Epithelial cell of esophagus (primary cell): Measurements from ENCODE around the gene DNAJC11.
"Not testable (repeated sequence)": the region's sequence is repeated elsewhere in the genome, so short reads cannot be mapped to it uniquely, and the experiment has no call there.

ENCODE experiments used
- DNase-seq: peaks from one replicate; pipeline ENCODE4 v3.0.0; 2010; ENCODE audit warnings: low read depth
- H3K4me3 ChIP-seq: 2 replicates; pipeline ENCODE4 v1.5.1; 2011; ENCODE audit warnings: mild to moderate bottlenecking, low read length, control low read depth
- TF ChIP-seq, protein P1 (sequence below): IDR thresholded peaks from 2 replicates; pipeline ENCODE4 v1.5.1; 2011; ENCODE audit warnings: low read depth, mild to moderate bottlenecking, low read length, control low read depth, inconsistent platforms; ENCODE audit not compliant: insufficient read depth; ENCODE audit errors: missing control alignments

Gene DNAJC11

DNA sequence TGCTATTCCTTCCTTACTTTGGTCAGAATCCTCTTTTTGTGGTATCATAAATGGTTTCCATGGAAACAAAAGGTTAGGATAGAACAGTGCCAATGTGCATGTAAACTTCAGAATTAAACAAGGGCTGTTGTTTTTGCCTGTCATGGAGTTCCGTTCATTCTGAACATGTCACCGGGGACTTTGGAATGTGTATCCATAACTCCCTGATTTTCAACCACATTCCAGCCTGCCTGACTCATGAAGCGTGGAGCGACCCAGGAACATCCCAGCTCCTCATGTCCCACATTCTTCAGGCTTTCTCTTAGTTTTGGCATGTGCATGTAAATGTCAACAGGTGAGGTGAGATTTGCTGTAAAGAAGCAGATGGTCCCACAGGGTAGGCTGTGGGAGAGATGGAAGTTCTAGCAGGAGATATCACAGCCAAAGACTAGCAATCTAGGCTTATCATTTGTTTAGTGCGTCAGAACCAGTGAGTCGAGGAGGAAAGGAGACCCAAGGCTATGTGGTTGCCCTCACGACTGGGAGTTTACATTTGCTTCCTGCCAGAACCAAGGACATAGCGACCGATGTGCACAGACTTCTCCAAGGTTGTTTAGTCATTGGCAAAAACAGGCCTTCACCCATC, 23.0 kb upstream of the DNAJC11 start:
- H3K4me3 ChIP-seq = no peak overlapping the region
- peak; percentile 55 for DNase-seq
- TF ChIP-seq, protein P1, sequence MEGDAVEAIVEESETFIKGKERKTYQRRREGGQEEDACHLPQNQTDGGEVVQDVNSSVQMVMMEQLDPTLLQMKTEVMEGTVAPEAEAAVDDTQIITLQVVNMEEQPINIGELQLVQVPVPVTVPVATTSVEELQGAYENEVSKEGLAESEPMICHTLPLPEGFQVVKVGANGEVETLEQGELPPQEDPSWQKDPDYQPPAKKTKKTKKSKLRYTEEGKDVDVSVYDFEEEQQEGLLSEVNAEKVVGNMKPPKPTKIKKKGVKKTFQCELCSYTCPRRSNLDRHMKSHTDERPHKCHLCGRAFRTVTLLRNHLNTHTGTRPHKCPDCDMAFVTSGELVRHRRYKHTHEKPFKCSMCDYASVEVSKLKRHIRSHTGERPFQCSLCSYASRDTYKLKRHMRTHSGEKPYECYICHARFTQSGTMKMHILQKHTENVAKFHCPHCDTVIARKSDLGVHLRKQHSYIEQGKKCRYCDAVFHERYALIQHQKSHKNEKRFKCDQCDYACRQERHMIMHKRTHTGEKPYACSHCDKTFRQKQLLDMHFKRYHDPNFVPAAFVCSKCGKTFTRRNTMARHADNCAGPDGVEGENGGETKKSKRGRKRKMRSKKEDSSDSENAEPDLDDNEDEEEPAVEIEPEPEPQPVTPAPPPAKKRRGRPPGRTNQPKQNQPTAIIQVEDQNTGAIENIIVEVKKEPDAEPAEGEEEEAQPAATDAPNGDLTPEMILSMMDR = no peak

DNA sequence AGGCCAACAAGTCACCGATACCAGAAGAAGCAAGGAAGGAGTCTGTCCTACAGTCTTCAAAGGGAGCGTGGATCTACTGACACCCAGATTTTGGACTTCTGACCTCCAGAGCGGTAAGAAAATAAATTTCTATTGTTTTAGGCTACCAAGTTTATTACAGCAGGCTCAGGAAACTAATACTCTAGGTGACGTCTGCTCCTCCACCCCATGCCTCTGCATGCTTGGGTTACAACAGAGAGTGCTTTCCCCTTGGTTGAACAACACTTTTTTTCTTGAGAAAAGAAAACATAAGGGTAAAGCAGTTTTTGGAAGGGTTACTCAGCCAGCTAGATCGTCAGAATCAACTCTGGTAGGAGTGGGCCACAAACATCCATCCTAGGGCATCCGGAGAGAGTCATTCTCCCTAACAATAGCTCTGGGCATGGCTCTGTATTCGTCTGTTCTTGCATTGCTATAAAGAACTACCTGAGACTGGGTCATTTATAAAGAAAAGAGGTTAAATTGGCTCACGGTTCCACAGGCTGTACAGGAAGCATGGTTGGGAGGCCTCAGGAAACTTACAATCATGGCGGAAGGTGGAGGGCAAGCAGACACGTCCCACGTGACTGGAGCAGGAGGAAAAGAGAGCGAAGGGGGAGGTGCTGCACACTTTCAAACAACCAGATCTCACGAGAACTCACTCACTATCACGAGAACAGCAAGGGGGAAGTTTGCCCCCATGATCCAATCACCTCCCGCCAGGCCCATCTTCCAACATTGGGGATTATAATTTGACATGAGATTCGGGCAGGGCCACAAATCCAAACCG, 22.2 kb upstream of the DNAJC11 start:
- TF ChIP-seq, protein P1 = no peak
- no peak overlapping the region for H3K4me3 ChIP-seq
- DNase-seq = no peak

DNA sequence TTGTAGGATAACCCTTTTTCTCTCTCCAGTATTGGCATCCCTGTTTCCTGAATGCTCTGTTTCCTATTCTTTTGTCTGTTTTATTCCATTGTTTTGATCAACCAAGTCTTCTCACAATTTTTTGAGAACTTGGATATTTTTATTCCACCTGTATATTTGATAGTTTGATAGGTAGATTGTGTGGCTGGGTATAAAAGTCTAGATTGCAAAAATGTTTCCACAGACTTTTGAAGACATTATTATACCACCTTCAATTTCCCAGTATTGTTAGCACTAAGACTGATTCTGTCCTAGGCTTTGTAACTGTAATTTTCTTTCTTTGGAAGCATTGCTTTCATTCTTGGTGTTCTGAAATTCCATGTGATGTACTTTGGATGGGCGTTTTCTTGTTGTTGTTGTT, 9.6 kb upstream of the DNAJC11 start:
- TF ChIP-seq, protein P1 = no peak
- DNase-seq = no peak
- H3K4me3 ChIP-seq = no peak overlapping the region

DNA sequence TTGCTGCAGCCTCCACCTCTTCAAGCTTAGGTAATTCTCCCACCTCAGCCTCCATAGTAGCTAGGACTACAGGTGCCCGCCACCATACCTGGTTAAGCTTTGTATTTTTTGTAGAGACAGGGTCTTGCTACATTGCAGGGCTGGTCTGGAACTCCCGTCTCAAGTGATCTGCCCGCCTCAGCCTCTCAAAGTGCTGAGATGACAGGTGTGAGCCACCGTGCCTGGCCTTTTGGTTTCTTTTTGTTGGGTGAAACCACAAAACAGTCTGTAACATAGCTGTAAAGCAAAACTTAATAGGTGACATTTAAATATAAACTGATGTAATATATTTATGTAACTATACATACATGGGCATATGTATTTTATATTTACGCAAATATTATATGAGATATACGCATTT, 3.1 kb upstream of the DNAJC11 start:
- no peak overlapping the region for H3K4me3 ChIP-seq
- TF ChIP-seq, protein P1 = no peak
- DNase-seq = no peak

DNA sequence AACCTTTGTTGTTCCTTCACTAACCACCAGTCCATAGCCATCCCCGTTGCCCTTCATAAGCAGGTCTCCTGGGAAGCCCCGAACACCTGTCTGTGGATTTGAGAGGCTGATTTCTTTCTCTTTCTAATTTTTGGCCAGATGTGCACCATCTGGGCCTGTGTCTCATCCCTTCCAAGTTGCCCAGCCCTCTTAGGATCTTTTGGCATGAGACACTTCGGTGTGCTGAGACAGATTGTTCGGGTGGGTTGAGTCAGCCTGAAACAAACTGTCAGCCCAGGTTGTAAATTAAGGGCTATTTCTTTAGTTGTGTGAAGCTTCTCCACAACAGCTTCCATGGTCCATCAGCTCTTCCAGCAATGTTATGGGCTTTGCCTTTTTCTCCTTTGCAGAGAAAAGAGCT, 1.4 kb upstream of the DNAJC11 start:
- TF ChIP-seq, protein P1 = no peak
- DNase-seq = no peak
- no peak overlapping the region for H3K4me3 ChIP-seq

DNA sequence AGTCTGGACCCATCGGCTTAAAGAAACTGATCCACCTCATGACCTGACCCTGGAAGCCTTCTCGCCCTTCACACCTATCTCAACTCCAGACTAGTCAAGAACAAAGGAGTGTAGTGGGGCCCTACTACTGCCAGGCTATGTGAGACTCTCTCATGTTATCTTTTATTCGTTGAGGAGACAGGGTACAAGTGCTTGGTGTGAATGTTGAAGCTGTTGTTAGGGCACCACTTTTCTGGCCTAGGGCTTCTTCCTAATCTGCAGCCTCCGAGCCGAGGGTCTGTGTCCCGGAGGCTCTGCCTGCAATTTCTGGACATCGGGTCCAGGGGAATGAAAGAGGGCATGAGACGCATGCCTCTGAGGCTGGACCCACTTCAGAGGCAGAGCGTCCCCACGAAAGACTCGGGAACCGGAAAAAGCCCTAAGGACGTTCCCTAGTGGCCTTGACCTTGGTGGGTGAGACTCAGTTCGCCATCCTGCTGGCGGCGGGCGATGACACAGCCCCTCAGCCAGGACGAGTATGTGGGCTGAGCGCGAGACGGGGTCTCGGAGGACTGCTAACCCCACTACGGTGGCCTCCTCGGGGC, 671 bp downstream of the DNAJC11 start:
- TF ChIP-seq, protein P1 = no peak
- H3K4me3 ChIP-seq = peak overlapping the region; percentile 96
- no peak for DNase-seq

DNA sequence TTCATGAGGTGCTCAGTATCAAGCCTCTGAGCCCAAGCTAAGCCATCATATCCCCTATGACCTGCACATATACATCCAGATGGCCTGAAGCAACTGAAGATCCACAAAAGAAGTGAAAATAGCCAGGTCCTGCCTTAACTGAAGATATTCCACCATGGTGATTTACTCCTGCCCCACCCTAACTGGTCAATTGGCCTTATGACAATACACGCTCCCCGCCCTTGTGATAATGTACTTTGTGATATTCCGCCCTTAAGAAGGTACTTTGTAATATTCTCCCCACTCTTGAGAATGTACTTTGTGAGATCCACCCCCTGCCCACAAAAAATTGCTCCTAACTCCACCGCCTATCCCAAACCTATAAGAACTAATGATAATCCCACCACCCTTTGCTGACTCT, 1.7 kb downstream of the DNAJC11 start:
- DNase-seq = not testable (repeated sequence)
- H3K4me3 ChIP-seq = peak overlapping the region; percentile 96
